Loucy (cell line): ENCODE measurements around the gene CENPK.

ENCODE experiments used
- H2AFZ ChIP-seq: fragments of 200-600 bp; sonication (generic); 2 replicates; pipeline ENCODE4 v1.6.0; 2016; ENCODE audit warnings: antibody characterized with exemption, mild to moderate bottlenecking, low read length, moderate library complexity
- H3F3A ChIP-seq: fragments of 200-600 bp; 2 replicates; pipeline ENCODE4 v1.6.0; 2016; ENCODE audit warnings: antibody characterized with exemption, low read depth, mild to moderate bottlenecking
- H3K27me3 ChIP-seq: fragments of 200-600 bp; sonication (generic); 2 replicates; pipeline ENCODE4 v1.6.1; 2014; ENCODE audit warnings: low read length, mild to moderate bottlenecking; ENCODE audit not compliant: insufficient read depth, poor library complexity, severe bottlenecking
- H3K36me3 ChIP-seq: fragments of 200-600 bp; sonication (generic); 2 replicates; pipeline ENCODE4 v1.6.1; 2016; ENCODE audit warnings: low read length; ENCODE audit not compliant: insufficient read depth
- H3K4me1 ChIP-seq: fragments of 200-600 bp; sonication (generic); 2 replicates; pipeline ENCODE4 v1.5.1; 2014; ENCODE audit warnings: low read length, mild to moderate bottlenecking; ENCODE audit not compliant: insufficient read depth, poor library complexity, severe bottlenecking
- H3K4me2 ChIP-seq: fragments of 200-600 bp; sonication (generic); 2 replicates; pipeline ENCODE4 v1.6.0; 2014; ENCODE audit warnings: antibody characterized with exemption, low read length, low read depth, mild to moderate bottlenecking; ENCODE audit not compliant: poor library complexity, severe bottlenecking
- H3K4me3 ChIP-seq: fragments of 200-600 bp; sonication (generic); 2 replicates; pipeline ENCODE4 v1.5.1; 2014; ENCODE audit warnings: low read length, mild to moderate bottlenecking, mixed read lengths; ENCODE audit not compliant: poor library complexity, severe bottlenecking
- H3K79me2 ChIP-seq: fragments of 200-600 bp; sonication (generic); 2 replicates; pipeline ENCODE4 v1.6.1; 2014; ENCODE audit warnings: low read length; ENCODE audit not compliant: insufficient read depth
- H3K9ac ChIP-seq: fragments of 200-600 bp; sonication (generic); 2 replicates; pipeline ENCODE4 v1.6.0; 2014; ENCODE audit warnings: mild to moderate bottlenecking, low read depth, low read length, moderate library complexity; ENCODE audit not compliant: poor library complexity, severe bottlenecking
- H3K9me2 ChIP-seq: fragments of 200-600 bp; sonication (generic); replicated peaks from 2 replicates; pipeline ENCODE4 v1.6.1; 2016; ENCODE audit warnings: low read depth, low read length, mixed read lengths
- H3K9me3 ChIP-seq: fragments of 200-600 bp; sonication (generic); 2 replicates; pipeline ENCODE4 v1.6.1; 2014; ENCODE audit warnings: mild to moderate bottlenecking, antibody characterized with exemption, low read length, low read depth; ENCODE audit not compliant: insufficient read depth
- H4K20me1 ChIP-seq: fragments of 200-600 bp; sonication (generic); 2 replicates; pipeline ENCODE4 v1.6.0; 2014; ENCODE audit warnings: antibody characterized with exemption, low read length, mild to moderate bottlenecking; ENCODE audit not compliant: insufficient read depth, poor library complexity, severe bottlenecking
- EZH2phosphoT487 ChIP-seq: fragments of 200-600 bp; IDR thresholded peaks from 2 replicates; pipeline ENCODE4 v1.6.1; 2018; ENCODE audit warnings: antibody characterized with exemption, mild to moderate bottlenecking, moderate library complexity, borderline replicate concordance
- TF ChIP-seq, protein P1 (sequence below): fragments of 200-600 bp; sonication (generic); conservative IDR thresholded peaks from 2 replicates; pipeline ENCODE4 v1.5.1; 2014; ENCODE audit warnings: mild to moderate bottlenecking, antibody characterized with exemption, low read length

The CENPK gene

DNA sequence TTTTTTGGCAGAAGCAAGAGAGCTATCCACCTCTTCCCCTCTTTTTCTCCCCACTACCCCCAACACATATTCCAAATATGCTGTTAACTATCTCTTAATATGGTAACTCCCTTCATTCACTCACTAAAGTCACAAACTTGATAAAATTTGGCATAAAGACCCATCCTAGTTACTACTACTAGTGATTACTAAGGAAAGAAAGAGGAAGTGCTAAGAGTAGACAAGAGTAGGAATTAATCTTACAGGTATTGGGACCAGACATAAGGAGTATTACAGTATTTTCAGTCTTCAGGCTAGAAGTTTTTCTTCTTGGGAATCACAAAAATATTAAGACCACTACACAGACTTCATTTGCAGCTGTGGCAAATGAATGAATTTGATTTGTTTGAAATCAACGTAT is 83.4 kb downstream of the CENPK start:
- H3K9me3 ChIP-seq: no peaks in the 10 kb centered on the region
- H3K79me2 ChIP-seq: no peaks in the 10 kb centered on the region
- H3K4me3 ChIP-seq: peak overlapping the region; percentile 92
- no peak overlapping the region for H3K9ac ChIP-seq
- H3K4me2 ChIP-seq: peak overlapping the region; percentile 96
- no peaks in the 10 kb centered on the region for H3F3A ChIP-seq
- TF ChIP-seq EZH2phosphoT487: no peak
- TF ChIP-seq, protein P1, sequence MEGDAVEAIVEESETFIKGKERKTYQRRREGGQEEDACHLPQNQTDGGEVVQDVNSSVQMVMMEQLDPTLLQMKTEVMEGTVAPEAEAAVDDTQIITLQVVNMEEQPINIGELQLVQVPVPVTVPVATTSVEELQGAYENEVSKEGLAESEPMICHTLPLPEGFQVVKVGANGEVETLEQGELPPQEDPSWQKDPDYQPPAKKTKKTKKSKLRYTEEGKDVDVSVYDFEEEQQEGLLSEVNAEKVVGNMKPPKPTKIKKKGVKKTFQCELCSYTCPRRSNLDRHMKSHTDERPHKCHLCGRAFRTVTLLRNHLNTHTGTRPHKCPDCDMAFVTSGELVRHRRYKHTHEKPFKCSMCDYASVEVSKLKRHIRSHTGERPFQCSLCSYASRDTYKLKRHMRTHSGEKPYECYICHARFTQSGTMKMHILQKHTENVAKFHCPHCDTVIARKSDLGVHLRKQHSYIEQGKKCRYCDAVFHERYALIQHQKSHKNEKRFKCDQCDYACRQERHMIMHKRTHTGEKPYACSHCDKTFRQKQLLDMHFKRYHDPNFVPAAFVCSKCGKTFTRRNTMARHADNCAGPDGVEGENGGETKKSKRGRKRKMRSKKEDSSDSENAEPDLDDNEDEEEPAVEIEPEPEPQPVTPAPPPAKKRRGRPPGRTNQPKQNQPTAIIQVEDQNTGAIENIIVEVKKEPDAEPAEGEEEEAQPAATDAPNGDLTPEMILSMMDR: no peak
- H3K9me2 ChIP-seq: no peaks in the 10 kb centered on the region
- H3K4me1 ChIP-seq: peaks cover 34% of the 10 kb centered on the region
- H2AFZ ChIP-seq: no peak overlapping the region
- no peaks in the 10 kb centered on the region for H4K20me1 ChIP-seq
- H3K36me3 ChIP-seq: no peaks in the 10 kb centered on the region
- H3K27me3 ChIP-seq: no peaks in the 10 kb centered on the region

- no peak overlapping the region for H3K4me2 ChIP-seq
- H3K4me1 ChIP-seq: peaks cover 31% of the 10 kb centered on the region
- no peaks in the 10 kb centered on the region for H3K27me3 ChIP-seq
- no peaks in the 10 kb centered on the region for H3K9me3 ChIP-seq
- no peaks in the 10 kb centered on the region for H3K36me3 ChIP-seq
- no peak overlapping the region for H3K4me3 ChIP-seq
- H3K9me2 ChIP-seq: no peaks in the 10 kb centered on the region
- TF ChIP-seq, protein P1: no peak
- no peak for TF ChIP-seq EZH2phosphoT487
- no peaks in the 10 kb centered on the region for H3F3A ChIP-seq
- no peak overlapping the region for H2AFZ ChIP-seq
- no peaks in the 10 kb centered on the region for H3K79me2 ChIP-seq
- no peaks in the 10 kb centered on the region for H4K20me1 ChIP-seq
- no peak overlapping the region for H3K9ac ChIP-seq
These were observed 84.6 kb downstream of the CENPK start for GRCh38 chr5:65478336-65478735.

DNA sequence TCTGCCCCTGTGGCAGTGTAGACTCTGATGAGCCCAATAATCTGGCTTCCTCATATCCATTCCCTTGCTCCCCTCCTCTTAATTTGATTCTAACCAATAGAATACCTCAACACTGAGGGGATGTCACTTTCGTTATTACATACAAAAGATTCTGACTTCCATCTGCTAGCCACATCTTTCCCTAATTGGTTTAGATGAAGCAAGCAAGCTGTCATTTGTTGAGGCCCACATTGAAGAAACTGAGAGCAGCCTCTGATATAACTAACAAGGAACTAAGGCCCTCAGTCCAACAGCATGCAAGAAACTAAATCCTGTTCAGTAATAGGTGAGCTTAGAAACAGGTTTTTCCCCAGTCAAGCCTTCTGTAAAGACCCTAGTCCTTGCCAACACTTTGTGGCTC is 87.1 kb downstream of the CENPK start:
- H3K9ac ChIP-seq: no peak overlapping the region
- H3F3A ChIP-seq: no peaks in the 10 kb centered on the region
- H3K79me2 ChIP-seq: no peaks in the 10 kb centered on the region
- TF ChIP-seq EZH2phosphoT487: no peak
- TF ChIP-seq, protein P1: no peak
- no peaks in the 10 kb centered on the region for H3K9me3 ChIP-seq
- no peaks in the 10 kb centered on the region for H4K20me1 ChIP-seq
- no peaks in the 10 kb centered on the region for H3K36me3 ChIP-seq
- no peak overlapping the region for H3K4me2 ChIP-seq
- H3K4me1 ChIP-seq: peaks cover 23% of the 10 kb centered on the region
- no peaks in the 10 kb centered on the region for H3K27me3 ChIP-seq
- H3K4me3 ChIP-seq: no peak overlapping the region
- no peak overlapping the region for H2AFZ ChIP-seq
- no peaks in the 10 kb centered on the region for H3K9me2 ChIP-seq
